ENCODE results near the gene CPPED1.

The CPPED1 gene

GRCh38 chr16:12651765-12652512, 151.7 kb downstream of the CPPED1 start:
- DNase-seq (ENCODE audit: low read depth, low spot score), result no peak
- POLR2A ChIA-PET, result interaction anchor here (0.7 kb wide), 1 partner anchor 10 kb away, joined by 3 read pairs; no protein-coding TSS in a partner anchor
- no peak for TF ChIP-seq CTCF (IDR thresholded peaks at IDR 0.05; ENCODE audit: insufficient read depth, low read length, missing control alignments)
- CTCF ChIA-PET, result no interaction called here
- no peak overlapping the region for H3K4me3 ChIP-seq (ENCODE audit: low read depth, low read length)

GRCh38 chr16:12649356-12649755, 154.3 kb downstream of the CPPED1 start:
- TF ChIP-seq CTCF (IDR thresholded peaks at IDR 0.05; ENCODE audit: insufficient read depth, low read length, missing control alignments), result no peak
- POLR2A ChIA-PET, result no interaction called here
- DNase-seq (ENCODE audit: low read depth, low spot score), result no peak
- CTCF ChIA-PET, result no interaction called here
- no peak overlapping the region for H3K4me3 ChIP-seq (ENCODE audit: low read depth, low read length)

GRCh38 chr16:12646490-12647274, 157.0 kb downstream of the CPPED1 start:
- TF ChIP-seq CTCF (IDR thresholded peaks at IDR 0.05; ENCODE audit: insufficient read depth, low read length, missing control alignments), result no peak
- no peak for DNase-seq (ENCODE audit: low read depth, low spot score)
- no peak overlapping the region for H3K4me3 ChIP-seq (ENCODE audit: low read depth, low read length)
- ChIA-PET CTCF (no interaction called here), POLR2A (no interaction called here)

GRCh38 chr16:12646098-12646489, 157.6 kb downstream of the CPPED1 start:
- CTCF ChIA-PET, result no interaction called here
- H3K4me3 ChIP-seq (ENCODE audit: low read depth, low read length), result no peak overlapping the region
- POLR2A ChIA-PET, result no interaction called here
- no peak for TF ChIP-seq CTCF (IDR thresholded peaks at IDR 0.05; ENCODE audit: insufficient read depth, low read length, missing control alignments)
- no peak for DNase-seq (ENCODE audit: low read depth, low spot score)

GRCh38 chr16:12643034-12643455, 160.6 kb downstream of the CPPED1 start:
- no peak for DNase-seq (ENCODE audit: low read depth, low spot score)
- TF ChIP-seq CTCF (IDR thresholded peaks at IDR 0.05; ENCODE audit: insufficient read depth, low read length, missing control alignments), result no peak
- ChIA-PET CTCF (no interaction called here), POLR2A (no interaction called here)
- H3K4me3 ChIP-seq (ENCODE audit: low read depth, low read length), result no peak overlapping the region

- peak; percentile 23 for DNase-seq (ENCODE audit: low read depth, low spot score)
- no peak for TF ChIP-seq CTCF (IDR thresholded peaks at IDR 0.05; ENCODE audit: insufficient read depth, low read length, missing control alignments)
- POLR2A ChIA-PET, result no interaction called here
- CTCF ChIA-PET, result no interaction called here
- no peak overlapping the region for H3K4me3 ChIP-seq (ENCODE audit: low read depth, low read length)
These were observed 164.6 kb downstream of the CPPED1 start for GRCh38 chr16:12639044-12639443.

Data from AG04449 (cell line).